ENCODE measurements around the gene HJURP.

HJURP gene

DNA sequence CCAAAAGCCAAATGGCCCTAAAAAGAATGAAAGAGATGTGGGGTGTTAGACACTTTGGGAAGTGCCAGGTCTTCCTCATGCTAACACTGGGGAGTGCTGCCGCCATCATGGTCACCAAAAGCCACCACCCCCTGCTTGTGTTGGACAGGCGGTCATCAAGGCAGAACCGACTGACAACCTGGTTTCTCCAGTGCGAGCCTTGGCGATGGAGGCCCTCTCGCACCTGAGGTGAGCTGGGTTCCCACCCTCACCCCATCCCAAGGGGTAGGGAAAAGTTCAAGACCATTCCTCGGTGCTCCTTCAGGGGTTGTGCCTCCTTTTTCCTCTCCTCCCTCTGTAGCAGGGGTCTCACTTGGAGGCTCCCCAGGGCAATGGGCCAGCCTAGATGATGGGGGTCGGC lies 42.6 kb downstream of the HJURP start:
- DNase-seq = no peak

DNA sequence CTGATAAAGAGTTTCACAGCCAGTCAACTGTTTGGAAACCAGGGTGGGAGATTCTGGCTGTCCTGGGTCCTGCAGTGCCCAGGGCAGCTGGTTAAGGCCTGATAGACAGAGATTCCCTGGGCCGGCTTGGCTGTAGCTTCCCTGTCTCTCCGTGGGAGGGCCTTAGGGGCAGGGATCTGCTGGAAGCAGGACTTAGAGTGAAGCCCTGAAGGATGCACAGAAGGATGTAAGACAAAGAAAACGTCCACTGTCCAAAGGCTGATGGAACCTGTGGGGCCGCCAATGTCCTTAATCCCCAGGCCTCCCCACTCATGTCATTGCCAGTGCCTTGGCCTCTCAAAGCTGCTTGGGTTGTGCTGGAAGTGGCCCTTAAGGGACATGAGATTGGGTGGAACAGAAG lies 43.2 kb downstream of the HJURP start:
- DNase-seq = no peak

- no peak for DNase-seq
Observed at GRCh38 chr2:233810385-233810784, 44.0 kb downstream of the HJURP start.

DNA sequence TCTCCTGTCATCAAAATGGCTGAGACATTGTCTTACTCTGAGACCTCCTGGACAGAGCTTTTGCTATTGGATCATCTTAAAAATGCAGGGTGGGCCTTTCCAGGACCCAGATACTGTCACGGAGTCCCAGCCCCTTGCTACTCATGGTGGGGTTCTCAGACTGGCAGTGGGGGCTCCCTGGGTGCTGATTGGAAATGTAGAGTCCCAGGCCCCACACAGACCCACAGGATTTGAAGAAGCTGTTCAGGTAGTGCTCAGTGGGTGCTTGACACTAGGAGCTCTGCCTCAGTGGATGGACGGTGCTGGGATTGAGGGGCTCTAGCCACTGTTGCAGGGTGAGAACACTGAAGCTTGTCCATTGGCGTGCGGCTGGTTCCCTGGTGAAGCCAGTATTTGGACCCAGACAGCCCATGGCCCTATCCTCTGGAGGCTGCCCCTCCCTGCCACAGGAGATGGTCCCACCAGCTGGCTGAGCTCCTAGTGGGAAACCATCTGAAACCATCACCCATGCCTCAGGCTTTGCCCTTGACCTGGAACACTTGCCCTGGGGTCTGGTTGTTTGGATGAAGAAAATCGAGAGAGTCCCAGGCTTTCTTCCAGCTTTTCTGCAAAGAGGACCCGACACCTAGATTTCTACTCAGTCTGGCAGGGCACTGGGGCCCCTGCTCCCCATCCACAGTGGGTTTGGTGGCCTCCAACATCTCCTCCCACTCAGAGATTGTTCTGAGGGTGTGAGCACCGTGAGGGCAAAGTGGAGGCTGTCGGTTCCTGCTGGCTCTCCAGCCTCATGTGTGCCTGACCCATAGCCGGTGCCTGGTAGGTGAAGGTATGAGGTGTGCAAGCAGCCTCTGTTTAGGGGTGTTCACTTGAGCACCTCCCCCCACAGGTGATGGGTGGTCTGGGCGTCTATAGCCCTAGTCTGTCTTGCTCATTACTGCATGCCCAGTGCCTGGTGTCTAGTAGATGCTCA lies 46.1 kb downstream of the HJURP start:
- no peak for DNase-seq

DNA sequence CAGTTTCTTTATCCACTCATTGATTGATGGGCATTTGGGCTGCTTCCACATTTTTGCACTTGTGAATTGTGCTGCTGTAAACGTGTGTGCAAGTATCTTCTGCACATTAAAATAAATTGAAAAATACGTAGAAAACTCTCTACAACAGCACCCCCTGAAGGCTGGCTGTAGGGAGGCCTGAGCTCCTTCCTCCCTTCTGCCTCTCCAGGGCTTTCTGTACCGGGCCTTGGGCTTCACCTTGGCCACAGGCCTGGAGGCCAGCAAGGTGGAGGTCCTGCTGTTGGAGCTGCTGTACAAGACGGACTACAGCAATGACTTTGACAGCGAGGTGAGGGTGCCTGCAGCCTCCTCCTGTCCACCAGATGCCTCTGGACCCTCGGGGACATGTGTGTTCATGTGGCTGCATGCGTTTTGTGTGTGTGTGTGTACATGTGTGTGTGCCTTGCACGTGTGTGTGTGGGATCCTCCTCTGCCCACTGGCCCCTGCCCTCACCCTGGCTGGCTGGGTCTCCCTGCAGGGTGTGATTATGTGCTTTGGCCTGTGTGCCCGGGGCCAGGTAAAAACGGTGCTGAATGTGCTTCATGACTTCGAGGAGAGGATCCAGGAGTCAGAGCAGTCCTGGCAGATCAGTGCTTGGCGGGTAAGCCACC lies 47.0 kb downstream of the HJURP start:
- no peak for DNase-seq

- DNase-seq = no peak
Observed at GRCh38 chr2:233803994-233804393, 50.3 kb downstream of the HJURP start.

DNA sequence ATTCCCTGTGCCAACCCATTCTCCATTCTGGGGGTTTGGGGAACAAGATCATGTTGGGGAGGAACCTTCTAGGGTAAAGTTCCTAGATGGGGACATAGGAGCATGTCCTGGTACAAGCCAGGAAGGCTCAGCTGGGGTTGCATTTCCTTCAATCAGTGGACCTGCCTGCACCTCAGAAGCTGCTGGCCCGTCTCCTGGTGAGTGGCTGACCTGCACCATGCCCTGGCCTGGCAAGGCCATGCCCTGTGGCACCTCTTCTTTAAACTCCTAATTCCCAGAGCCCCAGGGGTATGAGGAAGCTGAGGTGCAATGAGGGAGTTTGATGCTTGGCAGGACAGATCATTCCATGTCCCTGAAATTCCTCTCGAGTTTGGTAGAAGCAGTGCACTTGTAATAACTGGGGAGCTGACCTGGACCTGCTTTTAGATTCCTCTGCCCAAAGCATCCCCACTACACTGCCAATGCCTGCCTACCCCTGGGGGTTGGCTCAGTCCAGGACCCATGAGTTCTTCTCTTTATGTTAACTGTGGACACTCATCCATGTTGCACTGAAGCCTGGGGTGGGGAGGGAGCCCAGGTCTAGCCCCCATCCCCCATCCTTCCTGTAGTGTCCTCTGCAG lies 50.9 kb downstream of the HJURP start:
- no peak for DNase-seq

DNA sequence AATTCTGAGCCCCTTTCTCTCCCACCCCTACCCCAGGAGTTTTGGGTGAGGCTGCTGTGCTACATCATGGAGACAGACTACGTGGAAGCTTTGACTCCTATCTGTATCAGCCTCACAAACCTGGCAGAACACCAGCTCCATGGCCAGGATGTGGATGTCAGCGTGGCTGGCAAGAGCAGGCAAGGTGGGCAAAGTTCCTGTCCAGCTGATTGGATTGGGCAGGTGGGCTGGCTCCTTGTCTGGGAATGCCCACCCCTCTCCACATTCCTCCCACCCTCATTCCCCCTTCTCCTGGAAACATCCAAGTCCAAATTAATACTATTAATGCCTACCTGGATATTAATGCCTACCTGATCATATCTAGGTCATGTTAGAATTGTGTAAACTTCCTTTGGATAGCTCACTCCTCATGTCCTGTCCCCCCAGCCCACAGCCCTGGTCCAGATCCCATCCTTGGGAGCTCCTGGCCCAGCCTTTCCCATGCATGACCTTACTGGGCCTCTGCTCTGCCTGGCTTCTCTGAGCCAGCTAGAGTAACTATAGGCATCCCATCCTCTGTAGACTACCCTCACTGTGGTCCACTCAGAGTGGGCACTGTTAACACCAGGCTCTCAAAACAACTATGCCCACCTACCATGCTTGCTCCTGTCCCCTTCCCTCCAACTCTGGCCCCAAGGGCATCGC lies 52.1 kb downstream of the HJURP start:
- no peak for DNase-seq

DNA sequence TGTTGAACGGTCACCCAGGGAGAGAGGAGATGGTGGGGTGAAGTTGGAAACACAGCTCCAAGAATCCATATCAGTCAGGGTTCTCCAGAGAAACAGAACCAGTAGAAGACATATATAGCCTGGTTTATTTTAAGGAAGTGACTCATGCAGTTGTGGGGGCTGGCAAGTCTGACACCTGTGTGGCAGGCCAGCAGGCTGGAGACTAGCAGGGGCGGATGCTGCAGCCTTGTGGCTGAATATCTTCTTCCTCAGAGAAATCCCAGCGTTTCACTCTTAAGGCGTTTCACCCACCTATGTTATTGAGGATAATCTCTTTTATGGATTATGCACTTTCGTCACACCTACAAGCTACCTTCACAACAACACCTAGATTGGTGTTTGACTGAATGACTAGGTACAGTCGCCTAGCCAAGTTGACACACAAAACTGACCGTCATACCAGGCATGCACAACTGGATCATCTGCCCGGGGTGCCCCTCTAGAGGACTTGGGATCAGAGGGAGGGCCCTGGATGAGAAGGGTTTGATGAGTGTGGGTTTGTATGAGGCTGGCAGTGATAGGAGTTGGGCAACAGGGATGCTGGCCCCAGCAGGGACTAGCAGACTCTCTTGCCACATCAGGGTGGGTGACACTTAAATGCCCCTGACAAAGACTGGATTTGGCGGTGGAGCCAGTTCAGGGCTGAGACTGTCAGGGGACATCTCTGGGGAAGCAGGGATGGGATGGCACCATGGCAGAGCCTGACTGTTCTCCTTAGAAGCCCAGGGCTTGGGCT lies 52.8 kb downstream of the HJURP start:
- no peak for DNase-seq

GRCh38 chr2:233800208-233800607 lies 54.1 kb downstream of the HJURP start:
- DNase-seq = no peak

DNA sequence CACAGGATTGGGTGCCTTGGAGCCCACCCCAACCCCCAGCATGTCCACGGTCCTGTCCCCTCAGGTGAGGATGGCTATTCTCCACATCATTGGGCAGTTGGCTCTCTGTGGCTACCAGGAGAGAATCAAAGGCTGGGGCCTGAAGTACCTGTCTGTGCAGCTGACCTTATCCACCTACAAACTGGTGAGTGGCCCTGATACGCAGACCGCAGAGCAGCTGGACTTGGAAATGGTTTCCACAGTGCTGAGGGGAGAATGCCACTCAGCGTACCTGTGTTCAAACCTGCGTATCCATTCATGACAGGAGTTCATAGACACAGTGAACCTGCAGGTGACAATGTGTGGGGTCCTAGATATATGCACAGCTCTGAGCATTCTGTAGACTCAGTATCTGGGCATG lies 54.6 kb downstream of the HJURP start:
- no peak for DNase-seq

DNA sequence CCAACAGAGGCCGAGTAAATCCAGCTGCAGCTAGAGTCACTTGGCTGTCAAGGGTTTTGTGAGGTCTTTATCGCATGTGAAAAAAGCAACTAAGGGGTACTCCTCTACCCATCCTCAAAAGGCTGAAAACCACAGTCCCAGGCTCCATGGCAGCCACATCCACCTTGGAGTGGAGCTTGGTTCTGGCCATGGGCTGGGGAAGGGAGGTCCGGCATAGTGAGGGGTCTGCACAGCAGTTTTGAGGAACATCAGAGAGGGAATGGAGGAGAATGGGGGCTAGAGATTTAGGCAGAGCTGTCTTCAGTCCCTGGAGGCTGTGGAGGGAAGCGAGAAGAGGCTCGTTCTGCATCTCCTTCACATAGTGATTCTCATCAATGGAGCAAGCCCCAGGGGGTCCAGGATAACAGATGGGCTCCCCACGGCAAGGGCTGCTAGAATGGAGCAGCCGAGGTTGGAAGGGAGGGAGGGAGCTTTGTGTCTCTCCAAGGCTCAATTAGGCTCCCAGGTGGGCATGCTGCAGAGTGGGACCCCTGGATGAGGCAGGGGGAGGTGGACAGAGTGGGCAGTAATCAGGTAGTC lies 55.2 kb downstream of the HJURP start:
- DNase-seq = no peak

DNA sequence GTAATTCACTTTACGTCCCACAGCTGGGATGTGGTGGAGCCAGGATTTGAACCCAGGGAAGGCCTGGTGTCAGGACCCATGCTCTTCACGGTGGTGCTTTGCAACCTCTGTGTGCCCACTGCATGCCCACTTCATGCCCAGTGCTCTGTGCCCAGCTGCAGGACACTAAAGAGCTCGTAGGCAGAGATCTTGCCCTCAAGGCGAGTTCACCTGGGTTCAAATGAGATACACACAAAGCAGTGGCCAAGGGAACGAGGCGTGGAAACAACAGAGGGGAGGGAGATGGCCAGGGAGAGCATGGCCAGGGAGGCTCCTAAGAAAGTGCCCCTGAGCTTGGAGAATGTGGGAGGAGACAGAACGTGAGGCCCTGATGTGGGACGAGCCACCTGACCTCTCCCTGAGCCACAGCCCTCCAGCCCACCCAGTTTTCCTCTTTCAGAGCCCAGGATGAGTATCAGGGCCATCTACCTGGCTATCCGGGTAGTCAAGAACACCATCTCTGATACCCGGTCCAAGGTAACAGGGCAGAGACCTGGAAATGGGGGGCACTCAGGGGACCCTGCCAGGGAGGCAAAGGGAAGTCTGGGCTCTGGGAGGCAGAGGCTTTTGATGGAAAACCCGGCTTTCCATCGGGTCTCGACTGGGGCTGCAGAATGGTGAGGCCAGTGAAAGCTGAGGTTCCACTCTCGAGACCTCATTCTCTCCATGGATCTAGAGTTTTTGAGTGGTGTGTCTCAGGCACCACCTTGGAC lies 55.8 kb downstream of the HJURP start:
- DNase-seq = no peak

DNA sequence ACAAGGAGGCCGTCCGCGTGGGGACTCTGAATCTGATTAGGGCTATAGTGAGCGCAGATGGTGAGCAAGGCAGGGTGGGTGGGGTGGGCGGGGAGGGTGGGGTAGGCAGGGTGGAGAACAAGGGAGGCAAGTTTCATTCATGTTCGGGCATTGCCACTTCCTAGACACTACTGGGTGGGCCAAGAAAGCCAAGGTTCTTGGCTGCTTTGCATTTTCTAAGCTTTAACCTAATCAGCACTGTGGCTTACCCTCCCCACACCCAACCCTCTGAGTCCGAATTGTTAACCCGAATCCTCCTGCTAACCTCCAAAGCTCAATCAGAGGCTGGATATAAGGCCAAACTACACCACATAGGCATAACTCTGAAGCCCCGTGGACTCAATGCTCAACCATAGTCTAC lies 58.1 kb downstream of the HJURP start:
- no peak for DNase-seq

DNA sequence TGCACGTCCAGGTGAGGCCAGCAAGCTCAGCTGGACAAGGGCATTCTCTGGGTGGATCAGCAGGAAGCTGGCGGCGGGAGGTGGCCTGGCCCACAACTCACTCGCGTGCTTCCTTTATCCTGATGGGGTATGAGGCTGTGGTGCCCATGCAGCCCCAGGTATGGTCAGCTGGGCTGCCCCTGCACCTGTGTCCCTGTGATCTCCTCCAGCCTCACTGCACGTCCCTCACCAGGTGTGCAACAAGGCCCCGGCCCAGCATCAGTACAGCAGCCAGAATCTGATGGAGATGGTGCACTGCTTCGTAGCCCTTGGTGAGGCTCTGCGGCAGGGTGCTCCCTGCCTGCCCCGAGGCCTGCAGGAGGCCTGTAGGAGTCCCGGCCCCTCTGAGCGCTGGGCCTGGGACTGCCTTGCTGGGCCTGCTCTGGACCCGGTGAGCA lies 58.6 kb downstream of the HJURP start:
- no peak for DNase-seq

GRCh38 chr2:233794128-233794658 lies 60.1 kb downstream of the HJURP start:
- DNase-seq = no peak

GRCh38 chr2:233793465-233794127 lies 60.7 kb downstream of the HJURP start:
- DNase-seq = no peak

DNA sequence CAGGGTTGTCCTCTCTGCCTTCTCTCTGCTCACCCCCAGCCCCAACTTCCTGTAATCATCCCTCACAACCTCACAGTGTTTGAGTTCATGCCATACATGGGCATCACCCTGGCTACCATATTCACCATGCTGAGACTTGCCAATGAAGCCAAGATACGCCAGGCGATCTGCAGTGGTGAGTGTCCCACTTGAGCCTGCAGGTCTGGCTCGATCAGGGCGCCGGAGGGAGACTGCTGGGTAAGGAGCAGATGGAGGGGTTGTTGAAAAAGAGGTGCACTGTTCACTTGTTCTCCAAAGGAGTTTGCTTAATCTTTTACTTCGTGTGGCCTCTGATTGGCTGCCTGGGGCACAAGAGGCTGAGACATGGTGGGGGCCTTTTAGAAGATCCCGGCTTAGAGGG lies 61.6 kb downstream of the HJURP start:
- DNase-seq = no peak

DNA sequence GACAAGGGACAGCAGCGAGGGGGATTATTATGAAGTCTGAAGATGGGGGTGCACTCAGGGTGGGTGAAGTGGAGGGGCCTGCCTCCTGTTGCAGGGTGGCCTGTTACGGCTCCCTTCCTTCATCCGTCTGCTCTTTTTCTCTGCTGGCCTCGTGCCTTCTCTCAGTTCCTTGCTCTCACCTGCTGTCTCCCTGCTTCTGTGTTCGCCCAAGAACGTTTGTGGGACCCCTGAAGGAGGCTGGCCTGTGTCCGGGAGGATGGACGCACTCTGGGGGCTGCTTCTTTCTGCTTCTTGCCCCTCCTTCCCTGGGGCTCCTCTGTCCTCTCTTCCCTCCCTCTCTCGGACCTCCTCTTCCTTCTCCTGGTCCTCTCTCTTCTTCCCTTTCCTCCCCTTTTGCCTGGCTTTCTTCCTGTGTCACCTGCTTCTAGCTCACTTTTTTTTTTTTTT lies 62.4 kb downstream of the HJURP start:
- no peak for DNase-seq

DNA sequence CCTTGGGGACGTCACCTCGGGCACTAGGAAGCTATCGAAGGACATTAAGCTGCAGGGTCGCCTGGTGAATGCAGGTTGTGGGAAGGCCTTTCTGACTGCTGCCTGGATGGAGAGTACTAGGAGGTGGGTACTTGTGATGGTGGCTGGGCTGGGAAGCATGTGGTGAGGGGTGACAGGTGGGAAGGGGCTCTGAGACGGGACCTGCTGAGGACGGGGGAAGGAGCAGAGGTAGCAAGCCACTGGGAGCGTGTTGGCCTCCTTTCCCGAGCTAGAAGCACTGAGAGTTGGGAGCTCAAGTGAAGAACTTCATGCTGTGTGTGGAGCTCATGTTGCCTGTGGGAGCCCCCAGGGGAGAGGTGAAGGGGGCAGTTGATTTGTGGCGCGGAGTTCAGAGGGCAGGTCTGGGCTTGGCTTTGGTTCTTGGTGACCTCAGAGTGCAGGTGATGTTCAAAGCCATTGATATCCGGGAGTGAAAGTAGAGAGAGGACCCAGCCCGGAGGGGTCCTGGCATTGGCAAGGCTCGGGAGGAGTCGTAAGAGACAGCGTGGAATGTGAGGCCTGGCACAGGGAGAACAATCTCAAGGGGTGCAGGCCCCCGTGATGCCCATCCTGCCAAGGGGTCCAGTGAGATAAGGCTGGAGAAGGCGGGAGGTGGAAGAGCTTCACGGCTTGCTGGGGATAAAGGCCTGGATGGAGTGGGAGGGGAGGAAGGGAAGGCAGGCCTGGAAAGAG lies 63.0 kb downstream of the HJURP start:
- no peak for DNase-seq

All from activated CD4-positive, alpha-beta T cell treated with anti-CD3 and anti-CD28 coated beads, Interleukin-10, Interleukin-2, amounts not matched to agents 100 ng/mL and 50 ng/mL, durations not matched to agents 16 hours and 8 hours (primary cell).